GM21367 (cell line): Measurements from ENCODE around the gene SPOCK1.

Source experiments
- ATAC-seq: cut with Tn5 transposase; IDR thresholded peaks from one replicate; pipeline ENCODE4 v1.9.1; 2021; ENCODE audit not compliant: unreplicated experiment

SPOCK1 gene

GRCh38 chr5:137446151-137446550 lies 53.0 kb downstream of the SPOCK1 start:
- no peak for ATAC-seq

- ATAC-seq: no peak
Observed at GRCh38 chr5:137442660-137443059, 56.5 kb downstream of the SPOCK1 start.

GRCh38 chr5:137441476-137441875 lies 57.6 kb downstream of the SPOCK1 start:
- ATAC-seq: no peak

- ATAC-seq: no peak
Observed at GRCh38 chr5:137440795-137441194, 58.3 kb downstream of the SPOCK1 start.

- no peak for ATAC-seq
Observed at GRCh38 chr5:137439645-137440044, 59.5 kb downstream of the SPOCK1 start.

- no peak for ATAC-seq
Observed at GRCh38 chr5:137438932-137439331, 60.2 kb downstream of the SPOCK1 start.

GRCh38 chr5:137437774-137438173 lies 61.4 kb downstream of the SPOCK1 start:
- no peak for ATAC-seq

- ATAC-seq: no peak
Observed at GRCh38 chr5:137433539-137433938, 65.6 kb downstream of the SPOCK1 start.

GRCh38 chr5:137432376-137432775 lies 66.8 kb downstream of the SPOCK1 start:
- ATAC-seq: no peak

- no peak for ATAC-seq
Observed at GRCh38 chr5:137431051-137431450, 68.1 kb downstream of the SPOCK1 start.

- no peak for ATAC-seq
Observed at GRCh38 chr5:137415231-137415681, 83.9 kb downstream of the SPOCK1 start.

- ATAC-seq: no peak
Observed at GRCh38 chr5:137414112-137414755, 84.9 kb downstream of the SPOCK1 start.

- no peak for ATAC-seq
Observed at GRCh38 chr5:137412136-137412535, 87.0 kb downstream of the SPOCK1 start.

GRCh38 chr5:137410234-137411010 lies 88.7 kb downstream of the SPOCK1 start:
- ATAC-seq: no peak

GRCh38 chr5:137409736-137410135 lies 89.4 kb downstream of the SPOCK1 start:
- ATAC-seq: no peak

GRCh38 chr5:137407090-137407489 lies 92.0 kb downstream of the SPOCK1 start:
- ATAC-seq: no peak

- no peak for ATAC-seq
Observed at GRCh38 chr5:137405393-137405792, 93.7 kb downstream of the SPOCK1 start.

GRCh38 chr5:137403869-137404268 lies 95.3 kb downstream of the SPOCK1 start:
- no peak for ATAC-seq

- ATAC-seq: no peak
Observed at GRCh38 chr5:137402436-137403187, 96.5 kb downstream of the SPOCK1 start.

GRCh38 chr5:137401946-137402345 lies 97.2 kb downstream of the SPOCK1 start:
- ATAC-seq: no peak

GRCh38 chr5:137400571-137400970 lies 98.6 kb downstream of the SPOCK1 start:
- no peak for ATAC-seq

GRCh38 chr5:137399911-137400310 lies 99.2 kb downstream of the SPOCK1 start:
- ATAC-seq: no peak
